ENCODE results near the gene JPH4. TPM values are rescaled to one million over a fixed set of nuclear protein-coding genes. Genes with fewer than 3 reads are reported as not detected.
A peak's percentile ranks its signal among the peaks of the same experiment; 100 is the strongest.

JPH4 gene
- total RNA-seq, 2 experiments from 2014 or later, result not detected

DNA sequence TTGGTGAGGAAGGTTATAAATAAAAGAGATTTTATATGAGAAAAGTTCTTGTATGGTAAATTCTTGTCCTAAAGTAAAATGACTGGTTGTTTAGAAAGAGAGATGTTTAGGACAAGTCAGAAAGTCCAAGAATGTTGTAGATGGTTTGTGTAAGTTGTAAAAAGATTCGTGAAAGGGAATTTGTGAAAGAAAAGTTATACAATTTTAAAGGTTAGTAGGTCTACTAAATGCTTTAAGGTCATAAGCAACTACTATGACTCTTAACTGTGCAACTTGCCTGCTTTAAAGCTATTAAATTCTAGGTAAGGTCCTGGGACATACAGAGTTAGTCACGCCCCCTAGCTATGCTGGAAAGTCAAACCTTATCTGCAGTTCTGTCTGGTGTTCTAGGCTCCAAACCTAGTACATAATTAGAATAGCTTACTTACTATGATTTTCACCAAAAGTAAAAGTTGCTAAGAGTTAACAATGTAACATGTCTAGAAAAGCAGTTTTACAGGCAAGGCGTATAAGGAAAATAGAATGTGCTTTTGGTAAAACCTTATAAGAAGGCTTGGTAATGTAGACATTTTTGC is 46.3 kb upstream of the JPH4 start:
- TF ChIP-seq, protein P1, sequence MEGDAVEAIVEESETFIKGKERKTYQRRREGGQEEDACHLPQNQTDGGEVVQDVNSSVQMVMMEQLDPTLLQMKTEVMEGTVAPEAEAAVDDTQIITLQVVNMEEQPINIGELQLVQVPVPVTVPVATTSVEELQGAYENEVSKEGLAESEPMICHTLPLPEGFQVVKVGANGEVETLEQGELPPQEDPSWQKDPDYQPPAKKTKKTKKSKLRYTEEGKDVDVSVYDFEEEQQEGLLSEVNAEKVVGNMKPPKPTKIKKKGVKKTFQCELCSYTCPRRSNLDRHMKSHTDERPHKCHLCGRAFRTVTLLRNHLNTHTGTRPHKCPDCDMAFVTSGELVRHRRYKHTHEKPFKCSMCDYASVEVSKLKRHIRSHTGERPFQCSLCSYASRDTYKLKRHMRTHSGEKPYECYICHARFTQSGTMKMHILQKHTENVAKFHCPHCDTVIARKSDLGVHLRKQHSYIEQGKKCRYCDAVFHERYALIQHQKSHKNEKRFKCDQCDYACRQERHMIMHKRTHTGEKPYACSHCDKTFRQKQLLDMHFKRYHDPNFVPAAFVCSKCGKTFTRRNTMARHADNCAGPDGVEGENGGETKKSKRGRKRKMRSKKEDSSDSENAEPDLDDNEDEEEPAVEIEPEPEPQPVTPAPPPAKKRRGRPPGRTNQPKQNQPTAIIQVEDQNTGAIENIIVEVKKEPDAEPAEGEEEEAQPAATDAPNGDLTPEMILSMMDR (conservative IDR thresholded peaks at IDR 0.05; ENCODE audit: low read length), result peak; percentile 46
- TF ChIP-seq EZH2phosphoT487 (IDR thresholded peaks at IDR 0.05; ENCODE audit: borderline replicate concordance, low read depth, low read length), result no peak
- H2AFZ ChIP-seq (ENCODE audit: low read length), result no peak overlapping the region
- H3K4me2 ChIP-seq (ENCODE audit: low read length), result no peak overlapping the region
- no peaks in the 10 kb centered on the region for H3K9me2 ChIP-seq (ENCODE audit: insufficient read depth, low read length)
- peak; percentile 19 for DNase-seq (ENCODE audit: low spot score)
- POLR2A ChIA-PET, result no interaction called here
- intact Hi-C loops (cut with micrococcal nuclease; ENCODE audit: unreplicated experiment), result no loop called here
- H3K27ac ChIP-seq (ENCODE audit: low read depth, low read length, poor library complexity, severe bottlenecking), result no peak overlapping the region
- H3K36me3 ChIP-seq (ENCODE audit: insufficient read depth, low read length), result no peaks in the 10 kb centered on the region
- no peaks in the 10 kb centered on the region for H3K4me1 ChIP-seq (ENCODE audit: insufficient read depth, low read length, poor library complexity, severe bottlenecking)
- no TSS peak for BruUV-seq (replicated peaks)
- no peaks in the 10 kb centered on the region for H3K79me2 ChIP-seq (ENCODE audit: insufficient read depth, low read depth, low read length)
- peaks cover 23% of the 10 kb centered on the region for H3K9me3 ChIP-seq (ENCODE audit: low read length)
- no peak overlapping the region for H3K4me3 ChIP-seq (ENCODE audit: low read depth, low read length, poor library complexity, severe bottlenecking)
- no peaks in the 10 kb centered on the region for H4K20me1 ChIP-seq (ENCODE audit: insufficient read depth, low read length)
- CTCF ChIA-PET (ENCODE audit: unreplicated experiment), result no interaction called here

DNA sequence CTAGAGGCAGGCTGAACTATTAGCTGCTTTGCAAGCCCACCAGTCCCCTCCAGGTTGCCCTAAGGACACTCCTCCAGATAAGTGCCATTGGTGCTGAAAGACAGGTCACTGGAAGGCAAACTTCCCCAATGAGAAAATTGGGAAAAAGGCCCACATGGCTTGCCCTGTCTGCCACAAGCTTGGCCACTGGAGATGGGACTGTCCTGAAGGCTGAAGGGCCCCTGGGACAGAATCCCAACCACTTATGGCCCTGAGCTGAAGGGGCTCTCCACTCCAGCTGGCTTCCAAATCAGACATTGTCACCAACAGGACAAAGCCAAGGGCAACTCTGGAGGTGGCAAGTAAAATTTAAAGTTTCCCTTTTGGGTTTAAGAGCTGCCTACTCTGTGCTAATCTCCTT is 45.4 kb upstream of the JPH4 start:
- no peak overlapping the region for H3K4me3 ChIP-seq (ENCODE audit: low read depth, low read length, poor library complexity, severe bottlenecking)
- H3K27ac ChIP-seq (ENCODE audit: low read depth, low read length, poor library complexity, severe bottlenecking), result no peak overlapping the region
- no peak for DNase-seq (ENCODE audit: low spot score)
- peaks cover 23% of the 10 kb centered on the region for H3K9me3 ChIP-seq (ENCODE audit: low read length)
- no peak overlapping the region for H2AFZ ChIP-seq (ENCODE audit: low read length)
- H3K79me2 ChIP-seq (ENCODE audit: insufficient read depth, low read depth, low read length), result no peaks in the 10 kb centered on the region
- intact Hi-C loops (cut with micrococcal nuclease; ENCODE audit: unreplicated experiment), result no loop called here
- POLR2A ChIA-PET, result interaction anchor here (0.6 kb wide), 1 partner anchor 339 kb away, joined by 4 read pairs; no protein-coding TSS in a partner anchor
- H3K4me1 ChIP-seq (ENCODE audit: insufficient read depth, low read length, poor library complexity, severe bottlenecking), result no peaks in the 10 kb centered on the region
- no peaks in the 10 kb centered on the region for H3K36me3 ChIP-seq (ENCODE audit: insufficient read depth, low read length)
- no peaks in the 10 kb centered on the region for H4K20me1 ChIP-seq (ENCODE audit: insufficient read depth, low read length)
- TF ChIP-seq, protein P1 (conservative IDR thresholded peaks at IDR 0.05; ENCODE audit: low read length), result no peak
- no peak for TF ChIP-seq EZH2phosphoT487 (IDR thresholded peaks at IDR 0.05; ENCODE audit: borderline replicate concordance, low read depth, low read length)
- no TSS peak for BruUV-seq (replicated peaks)
- no peak overlapping the region for H3K4me2 ChIP-seq (ENCODE audit: low read length)
- CTCF ChIA-PET (ENCODE audit: unreplicated experiment), result no interaction called here
- H3K9me2 ChIP-seq (ENCODE audit: insufficient read depth, low read length), result no peaks in the 10 kb centered on the region

DNA sequence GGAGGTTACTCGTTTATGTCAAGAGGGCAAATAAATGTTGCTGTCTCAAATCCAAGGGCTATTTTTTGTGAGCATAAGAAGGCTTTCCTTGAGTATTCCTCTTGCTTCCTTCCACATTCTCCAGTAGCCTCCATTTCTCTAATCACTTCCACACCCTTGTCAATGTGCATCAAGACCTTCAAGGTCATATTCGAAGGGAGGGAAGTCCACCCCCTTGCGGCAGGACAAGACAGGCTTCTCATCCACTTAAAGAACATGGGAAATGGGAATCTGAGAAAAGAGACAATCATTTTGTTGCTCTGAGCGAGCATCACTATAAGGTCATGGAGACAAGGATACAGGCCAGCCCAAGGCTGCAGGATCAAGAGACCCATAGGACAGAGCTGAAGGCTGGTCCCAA is 44.4 kb upstream of the JPH4 start:
- Histone ChIP-seq H2AFZ (ENCODE audit: low read length) (no peak overlapping the region), H3K4me1 (ENCODE audit: insufficient read depth, low read length, poor library complexity, severe bottlenecking) (no peaks in the 10 kb centered on the region), H4K20me1 (ENCODE audit: insufficient read depth, low read length) (no peaks in the 10 kb centered on the region), H3K4me2 (ENCODE audit: low read length) (no peak overlapping the region), H3K9me2 (ENCODE audit: insufficient read depth, low read length) (no peaks in the 10 kb centered on the region), H3K36me3 (ENCODE audit: insufficient read depth, low read length) (no peaks in the 10 kb centered on the region), H3K27ac (ENCODE audit: low read depth, low read length, poor library complexity, severe bottlenecking) (no peak overlapping the region), H3K79me2 (ENCODE audit: insufficient read depth, low read depth, low read length) (no peaks in the 10 kb centered on the region), H3K9me3 (ENCODE audit: low read length) (peaks cover 23% of the 10 kb centered on the region), H3K4me3 (ENCODE audit: low read depth, low read length, poor library complexity, severe bottlenecking) (no peak overlapping the region)
- POLR2A ChIA-PET, result no interaction called here
- DNase-seq (ENCODE audit: low spot score), result no peak
- intact Hi-C loops (cut with micrococcal nuclease; ENCODE audit: unreplicated experiment), result no loop called here
- TF ChIP-seq, protein P1 (conservative IDR thresholded peaks at IDR 0.05; ENCODE audit: low read length), result no peak
- no peak for TF ChIP-seq EZH2phosphoT487 (IDR thresholded peaks at IDR 0.05; ENCODE audit: borderline replicate concordance, low read depth, low read length)
- CTCF ChIA-PET (ENCODE audit: unreplicated experiment), result interaction anchor here (0.5 kb wide), 1 partner anchor 11 kb away, joined by 3 read pairs; no protein-coding TSS in a partner anchor
- BruUV-seq (replicated peaks), result no TSS peak

Measured in OCI-LY7 (cell line).